WTC11 (cell line): ENCODE measurements around the gene ZNF214. TPM values are rescaled to one million over a fixed set of nuclear protein-coding genes. Genes with fewer than 3 reads are reported as not detected.
A peak's percentile ranks its signal among the peaks of the same experiment; 100 is the strongest.

Experiments
- ATAC-seq: fragments of 200-7000 bp; cut with Tn5 transposase; 2 replicates; pipeline ENCODE4 v1.10.0; 2021; ENCODE audit warnings: mild to moderate bottlenecking, moderate library complexity
- Bru-seq: library from RNA; stranded (reverse); fragments of 400-500 nt; gene quantifications from one replicate; lab custom pipeline; 2021; lab: Mats Ljungman, UMichigan
- CTCF ChIA-PET: fragments of 300-600 bp; sonication (Branson Sonifier 250); formaldehyde crosslinking; loops from one replicate; lab custom pipeline; 2021; ENCODE audit warnings: antibody characterized with exemption; lab: Charles Lee
- POLR2A ChIA-PET: fragments of 350-600 bp; sonication (Branson Sonifier 250); formaldehyde crosslinking; loops from one replicate; lab custom pipeline; 2021; ENCODE audit warnings: antibody characterized with exemption; lab: Charles Lee
- DNase-seq: peaks from one replicate; pipeline ENCODE4 v3.0.0; 2021; ENCODE audit warnings: low spot score
- H3K27ac Mint-ChIP-seq: 2 replicates; pipeline ENCODE4 v1.8.0; 2021; ENCODE audit warnings: mixed read lengths
- H3K27me3 Mint-ChIP-seq: 2 replicates; pipeline ENCODE4 v1.8.0; 2021; ENCODE audit warnings: low read depth, mild to moderate bottlenecking, moderate library complexity, mixed read lengths
- H3K36me3 Mint-ChIP-seq: 2 replicates; pipeline ENCODE4 v1.8.0; 2021; ENCODE audit warnings: mixed read lengths
- H3K4me1 Mint-ChIP-seq: 2 replicates; pipeline ENCODE4 v1.8.0; 2022; ENCODE audit warnings: mixed read lengths
- H3K4me3 Mint-ChIP-seq: 2 replicates; pipeline ENCODE4 v1.8.0; 2021; ENCODE audit warnings: mild to moderate bottlenecking, moderate library complexity, mixed read lengths
- H3K9me3 Mint-ChIP-seq: 2 replicates; pipeline ENCODE4 v1.8.0; 2021; ENCODE audit warnings: mixed read lengths
- ELF4 ChIP-seq: sonication (generic); formaldehyde crosslinking; IDR thresholded peaks from 2 replicates; pipeline ENCODE4 v1.8.1; 2022; ENCODE audit warnings: low read depth, mild to moderate bottlenecking, moderate library complexity, missing genetic modification reagents
- ESRRA ChIP-seq: sonication (generic); formaldehyde crosslinking; IDR thresholded peaks from 2 replicates; pipeline ENCODE4 v1.8.1; 2022; ENCODE audit warnings: mild to moderate bottlenecking, missing genetic modification reagents, borderline replicate concordance
- FOXK1 ChIP-seq: sonication (generic); formaldehyde crosslinking; IDR thresholded peaks from 2 replicates; pipeline ENCODE4 v1.8.0; 2022; ENCODE audit warnings: mild to moderate bottlenecking, moderate library complexity, missing genetic modification reagents
- NFE2L1 ChIP-seq: sonication (generic); formaldehyde crosslinking; IDR thresholded peaks from 2 replicates; pipeline ENCODE4 v1.8.1; 2023; ENCODE audit warnings: missing genetic modification reagents
- OVOL2 ChIP-seq: fragments of 250-450 bp; sonication (Bioruptor Pico); IDR thresholded peaks from 2 replicates; pipeline ENCODE4 v1.9.0; 2021; ENCODE audit warnings: mild to moderate bottlenecking, borderline replicate concordance
- SMAD4 ChIP-seq: sonication (generic); formaldehyde crosslinking; IDR thresholded peaks from 2 replicates; pipeline ENCODE4 v1.8.0; 2022; ENCODE audit warnings: mild to moderate bottlenecking, missing genetic modification reagents
- TCF7 ChIP-seq: sonication (generic); formaldehyde crosslinking; IDR thresholded peaks from 2 replicates; pipeline ENCODE4 v1.8.0; 2022; ENCODE audit warnings: mild to moderate bottlenecking, low read depth, missing genetic modification reagents, moderate library complexity
- ZBTB21 ChIP-seq: sonication (generic); formaldehyde crosslinking; IDR thresholded peaks from 2 replicates; pipeline ENCODE4 v1.8.1; 2023; ENCODE audit warnings: mild to moderate bottlenecking, missing genetic modification reagents, borderline replicate concordance
- ZNF138 ChIP-seq: sonication (generic); formaldehyde crosslinking; conservative IDR thresholded peaks from 2 replicates; pipeline ENCODE4 v1.8.1; 2022; ENCODE audit warnings: mild to moderate bottlenecking, moderate library complexity, missing genetic modification reagents
- ZNF232 ChIP-seq: sonication (generic); formaldehyde crosslinking; IDR thresholded peaks from 2 replicates; pipeline ENCODE4 v1.8.0; 2022; ENCODE audit warnings: mild to moderate bottlenecking, missing genetic modification reagents
- long read RNA-seq, 3 experiments: library from RNA in 1 of 3; library from capped mRNA in 1 of 3; library from polyadenylated mRNA in 1 of 3; unstranded in 2 of 3; stranded (forward) in 1 of 3; transcript quantifications; one replicate each; pipeline ENCODE4 v2.0.0, GENCODE V29; 2021
- total RNA-seq: library from RNA; stranded (reverse); gene quantifications from 3 replicates; pipeline ENCODE4 v1.2.3, GENCODE V29; 2021
- TF ChIP-seq, protein P1 (sequence below): sonication (generic); formaldehyde crosslinking; IDR thresholded peaks from 2 replicates; pipeline ENCODE4 v1.8.0; 2022; ENCODE audit warnings: mild to moderate bottlenecking, missing genetic modification reagents
- TF ChIP-seq, protein P2 (sequence below): sonication (generic); formaldehyde crosslinking; IDR thresholded peaks from 2 replicates; pipeline ENCODE4 v1.8.1; 2022; ENCODE audit warnings: low read depth, mild to moderate bottlenecking, moderate library complexity, missing genetic modification reagents, borderline replicate concordance
- TF ChIP-seq, protein P3 (sequence below): sonication (generic); formaldehyde crosslinking; IDR thresholded peaks from 2 replicates; pipeline ENCODE4 v1.8.0; 2022; ENCODE audit warnings: mild to moderate bottlenecking, missing genetic modification reagents
- TF ChIP-seq, protein P4 (sequence below): sonication (generic); formaldehyde crosslinking; IDR thresholded peaks from 2 replicates; pipeline ENCODE4 v1.8.0; 2022; ENCODE audit warnings: mild to moderate bottlenecking, missing genetic modification reagents
- TF ChIP-seq, protein P5 (sequence below): sonication (generic); formaldehyde crosslinking; IDR thresholded peaks from 2 replicates; pipeline ENCODE4 v1.8.1; 2023; ENCODE audit warnings: mild to moderate bottlenecking, missing genetic modification reagents
- TF ChIP-seq, protein P6 (sequence below): sonication (generic); formaldehyde crosslinking; IDR thresholded peaks from 2 replicates; pipeline ENCODE4 v1.8.1; 2023; ENCODE audit warnings: mild to moderate bottlenecking, missing genetic modification reagents, moderate library complexity
- TF ChIP-seq, protein P7 (sequence below): sonication (generic); formaldehyde crosslinking; IDR thresholded peaks from 2 replicates; pipeline ENCODE4 v1.8.1; 2022; ENCODE audit warnings: mild to moderate bottlenecking, missing genetic modification reagents, moderate library complexity, borderline replicate concordance
- TF ChIP-seq, protein P8 (sequence below): sonication (generic); formaldehyde crosslinking; IDR thresholded peaks from 2 replicates; pipeline ENCODE4 v1.8.1; 2023; ENCODE audit warnings: mild to moderate bottlenecking, missing genetic modification reagents
- TF ChIP-seq, protein P9 (sequence below): sonication (generic); formaldehyde crosslinking; conservative IDR thresholded peaks from 2 replicates; pipeline ENCODE4 v1.8.1; 2023; ENCODE audit warnings: mild to moderate bottlenecking, low read depth, missing genetic modification reagents, moderate library complexity
- TF ChIP-seq, protein P10 (sequence below): sonication (generic); formaldehyde crosslinking; IDR thresholded peaks from 2 replicates; pipeline ENCODE4 v1.8.0; 2023; ENCODE audit warnings: missing genetic modification reagents

ZNF214 gene
- 3.5 to 4.1 TPM (median 4.0 TPM) in 3 replicates for total RNA-seq
- percentile 63 among the genes with signal in this experiment for Bru-seq, nascent RNA
- long read RNA-seq, experiment 1, transcript ZNF214-201 (3 exons, 2,681 nt): major isoform, 5 of 8 reads
- long read RNA-seq, experiment 1, partial matches to known transcripts: 1 of 8 reads
- long read RNA-seq, experiment 1, other reads (novel, unspliced or antisense): 2 of 8 reads
- long read RNA-seq, experiment 2, partial matches to known transcripts: 0 of 4 reads
- long read RNA-seq, experiment 2, other reads (novel, unspliced or antisense): 4 of 4 reads
- long read RNA-seq, experiment 3, partial matches to known transcripts: 0 of 1 reads
- long read RNA-seq, experiment 3, other reads (novel, unspliced or antisense): 1 of 1 reads

DNA sequence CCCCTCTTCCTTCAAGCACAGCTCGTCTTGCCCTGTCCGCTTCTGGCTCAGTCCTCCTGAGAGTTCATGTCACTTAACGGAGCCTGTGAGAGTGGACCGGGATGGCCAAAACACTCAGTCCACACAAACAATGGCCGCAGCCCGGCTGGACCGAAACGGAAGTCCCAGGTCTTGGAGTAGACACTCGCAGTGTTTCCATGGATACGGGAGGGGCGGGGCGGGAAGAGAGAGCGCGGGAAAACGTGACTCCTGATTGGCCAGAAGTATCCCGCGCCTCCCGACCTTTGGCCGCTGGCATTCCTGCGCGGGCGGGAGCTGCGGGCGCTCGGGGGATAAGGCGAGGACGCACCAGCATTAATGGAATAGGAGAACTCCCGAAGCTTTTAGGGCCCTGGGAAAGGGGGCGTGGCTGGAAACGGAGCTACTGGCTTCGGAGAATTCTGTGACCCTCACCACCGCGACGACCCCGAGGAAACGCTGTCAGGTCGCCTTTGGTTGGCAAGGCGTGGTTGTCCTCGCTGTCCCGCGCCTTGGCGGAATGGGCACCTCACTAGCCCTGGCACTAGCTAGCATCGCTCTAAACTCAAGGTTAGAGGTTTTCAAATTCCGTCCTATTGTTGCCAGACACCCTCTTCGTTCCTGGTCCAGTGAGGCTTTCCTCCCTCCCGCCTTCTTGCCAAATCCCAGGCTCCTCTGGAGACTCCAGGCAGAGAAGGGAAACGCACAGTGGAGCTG lies at the start of gene ZNF214, which contains the start of gene NLRP14:
TSS of gene ZNF214 (minus strand) at position 164 of the 735 bp plus-strand sequence. CDS start 17,511 bp downstream, outside the sequence.
TSS of gene NLRP14 (plus strand) at position 297 of the 735 bp plus-strand sequence. CDS start 18,108 bp downstream, outside the sequence.
- POLR2A ChIA-PET: interaction anchor here (1.3 kb wide), 1 partner anchor 232 kb away, joined by 3 read pairs; the partner anchor contains the start of gene SYT9
- peak within 1 kb of the TSS; percentile 100 for H3K4me3 Mint-ChIP-seq
- H3K9me3 Mint-ChIP-seq: no peaks in the 10 kb centered on the region
- H3K36me3 Mint-ChIP-seq: no peaks in the 10 kb centered on the region
- H3K4me1 Mint-ChIP-seq: peaks cover 9% of the 10 kb centered on the region
- peaks cover 36% of the 10 kb centered on the region for H3K27me3 Mint-ChIP-seq
- peak within 1 kb of the TSS; percentile 97 for H3K27ac Mint-ChIP-seq
- peak; percentile 94 for DNase-seq
- CTCF ChIA-PET: interaction anchor here (0.5 to 2.4 kb wide), 9 partner anchors 94 to 678 kb away, joined by 3 to 24 read pairs (median 4); partner anchors contain the start of gene ZNF215
- peak; percentile 98 for ATAC-seq
- TF ChIP-seq FOXK1 (CRISPR knock-in tag): no peak; the same call in none of the 2 replicates
- peak; percentile 67; the same call in 1 of the 2 replicates for TF ChIP-seq ELF4 (CRISPR knock-in tag)
- TF ChIP-seq, protein P1, sequence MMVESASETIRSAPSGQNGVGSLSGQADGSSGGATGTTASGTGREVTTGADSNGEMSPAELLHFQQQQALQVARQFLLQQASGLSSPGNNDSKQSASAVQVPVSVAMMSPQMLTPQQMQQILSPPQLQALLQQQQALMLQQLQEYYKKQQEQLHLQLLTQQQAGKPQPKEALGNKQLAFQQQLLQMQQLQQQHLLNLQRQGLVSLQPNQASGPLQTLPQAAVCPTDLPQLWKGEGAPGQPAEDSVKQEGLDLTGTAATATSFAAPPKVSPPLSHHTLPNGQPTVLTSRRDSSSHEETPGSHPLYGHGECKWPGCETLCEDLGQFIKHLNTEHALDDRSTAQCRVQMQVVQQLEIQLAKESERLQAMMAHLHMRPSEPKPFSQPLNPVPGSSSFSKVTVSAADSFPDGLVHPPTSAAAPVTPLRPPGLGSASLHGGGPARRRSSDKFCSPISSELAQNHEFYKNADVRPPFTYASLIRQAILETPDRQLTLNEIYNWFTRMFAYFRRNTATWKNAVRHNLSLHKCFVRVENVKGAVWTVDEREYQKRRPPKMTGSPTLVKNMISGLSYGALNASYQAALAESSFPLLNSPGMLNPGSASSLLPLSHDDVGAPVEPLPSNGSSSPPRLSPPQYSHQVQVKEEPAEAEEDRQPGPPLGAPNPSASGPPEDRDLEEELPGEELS (CRISPR knock-in tag): peak; percentile 52; the same call in 1 of the 2 replicates
- TF ChIP-seq, protein P2, sequence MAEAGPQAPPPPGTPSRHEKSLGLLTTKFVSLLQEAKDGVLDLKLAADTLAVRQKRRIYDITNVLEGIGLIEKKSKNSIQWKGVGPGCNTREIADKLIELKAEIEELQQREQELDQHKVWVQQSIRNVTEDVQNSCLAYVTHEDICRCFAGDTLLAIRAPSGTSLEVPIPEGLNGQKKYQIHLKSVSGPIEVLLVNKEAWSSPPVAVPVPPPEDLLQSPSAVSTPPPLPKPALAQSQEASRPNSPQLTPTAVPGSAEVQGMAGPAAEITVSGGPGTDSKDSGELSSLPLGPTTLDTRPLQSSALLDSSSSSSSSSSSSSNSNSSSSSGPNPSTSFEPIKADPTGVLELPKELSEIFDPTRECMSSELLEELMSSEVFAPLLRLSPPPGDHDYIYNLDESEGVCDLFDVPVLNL (CRISPR knock-in tag): peak; percentile 83; the same call in 1 of the 2 replicates
- TF ChIP-seq, protein P3, sequence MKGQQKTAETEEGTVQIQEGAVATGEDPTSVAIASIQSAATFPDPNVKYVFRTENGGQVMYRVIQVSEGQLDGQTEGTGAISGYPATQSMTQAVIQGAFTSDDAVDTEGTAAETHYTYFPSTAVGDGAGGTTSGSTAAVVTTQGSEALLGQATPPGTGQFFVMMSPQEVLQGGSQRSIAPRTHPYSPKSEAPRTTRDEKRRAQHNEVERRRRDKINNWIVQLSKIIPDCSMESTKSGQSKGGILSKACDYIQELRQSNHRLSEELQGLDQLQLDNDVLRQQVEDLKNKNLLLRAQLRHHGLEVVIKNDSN (CRISPR knock-in tag): peak; percentile 50; the same call in 1 of the 2 replicates
- TF ChIP-seq, protein P4, sequence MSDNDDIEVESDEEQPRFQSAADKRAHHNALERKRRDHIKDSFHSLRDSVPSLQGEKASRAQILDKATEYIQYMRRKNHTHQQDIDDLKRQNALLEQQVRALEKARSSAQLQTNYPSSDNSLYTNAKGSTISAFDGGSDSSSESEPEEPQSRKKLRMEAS (CRISPR knock-in tag): peak; percentile 97
- TF ChIP-seq ESRRA: peak; percentile 25; the same call in 1 of the 2 replicates
- peak; percentile 90; the same call in 1 of the 2 replicates for TF ChIP-seq ZNF138 (CRISPR knock-in tag)
- no peak for TF ChIP-seq TCF7
- no peak for TF ChIP-seq SMAD4
- TF ChIP-seq ZNF232 (CRISPR knock-in tag): peak; percentile 68; the same call in 1 of the 2 replicates
- TF ChIP-seq NFE2L1: peak; percentile 57; the same call in 1 of the 2 replicates
- TF ChIP-seq, protein P5, sequence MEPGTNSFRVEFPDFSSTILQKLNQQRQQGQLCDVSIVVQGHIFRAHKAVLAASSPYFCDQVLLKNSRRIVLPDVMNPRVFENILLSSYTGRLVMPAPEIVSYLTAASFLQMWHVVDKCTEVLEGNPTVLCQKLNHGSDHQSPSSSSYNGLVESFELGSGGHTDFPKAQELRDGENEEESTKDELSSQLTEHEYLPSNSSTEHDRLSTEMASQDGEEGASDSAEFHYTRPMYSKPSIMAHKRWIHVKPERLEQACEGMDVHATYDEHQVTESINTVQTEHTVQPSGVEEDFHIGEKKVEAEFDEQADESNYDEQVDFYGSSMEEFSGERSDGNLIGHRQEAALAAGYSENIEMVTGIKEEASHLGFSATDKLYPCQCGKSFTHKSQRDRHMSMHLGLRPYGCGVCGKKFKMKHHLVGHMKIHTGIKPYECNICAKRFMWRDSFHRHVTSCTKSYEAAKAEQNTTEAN (CRISPR knock-in tag): peak; percentile 48; the same call in 1 of the 2 replicates
- TF ChIP-seq, protein P6, sequence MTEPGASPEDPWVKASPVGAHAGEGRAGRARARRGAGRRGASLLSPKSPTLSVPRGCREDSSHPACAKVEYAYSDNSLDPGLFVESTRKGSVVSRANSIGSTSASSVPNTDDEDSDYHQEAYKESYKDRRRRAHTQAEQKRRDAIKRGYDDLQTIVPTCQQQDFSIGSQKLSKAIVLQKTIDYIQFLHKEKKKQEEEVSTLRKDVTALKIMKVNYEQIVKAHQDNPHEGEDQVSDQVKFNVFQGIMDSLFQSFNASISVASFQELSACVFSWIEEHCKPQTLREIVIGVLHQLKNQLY (CRISPR knock-in tag): no peak
- no peak for TF ChIP-seq OVOL2 (CRISPR knock-in tag)
- TF ChIP-seq, protein P7, sequence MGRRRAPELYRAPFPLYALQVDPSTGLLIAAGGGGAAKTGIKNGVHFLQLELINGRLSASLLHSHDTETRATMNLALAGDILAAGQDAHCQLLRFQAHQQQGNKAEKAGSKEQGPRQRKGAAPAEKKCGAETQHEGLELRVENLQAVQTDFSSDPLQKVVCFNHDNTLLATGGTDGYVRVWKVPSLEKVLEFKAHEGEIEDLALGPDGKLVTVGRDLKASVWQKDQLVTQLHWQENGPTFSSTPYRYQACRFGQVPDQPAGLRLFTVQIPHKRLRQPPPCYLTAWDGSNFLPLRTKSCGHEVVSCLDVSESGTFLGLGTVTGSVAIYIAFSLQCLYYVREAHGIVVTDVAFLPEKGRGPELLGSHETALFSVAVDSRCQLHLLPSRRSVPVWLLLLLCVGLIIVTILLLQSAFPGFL (CRISPR knock-in tag): peak; percentile 44; the same call in 1 of the 2 replicates
- TF ChIP-seq, protein P8, sequence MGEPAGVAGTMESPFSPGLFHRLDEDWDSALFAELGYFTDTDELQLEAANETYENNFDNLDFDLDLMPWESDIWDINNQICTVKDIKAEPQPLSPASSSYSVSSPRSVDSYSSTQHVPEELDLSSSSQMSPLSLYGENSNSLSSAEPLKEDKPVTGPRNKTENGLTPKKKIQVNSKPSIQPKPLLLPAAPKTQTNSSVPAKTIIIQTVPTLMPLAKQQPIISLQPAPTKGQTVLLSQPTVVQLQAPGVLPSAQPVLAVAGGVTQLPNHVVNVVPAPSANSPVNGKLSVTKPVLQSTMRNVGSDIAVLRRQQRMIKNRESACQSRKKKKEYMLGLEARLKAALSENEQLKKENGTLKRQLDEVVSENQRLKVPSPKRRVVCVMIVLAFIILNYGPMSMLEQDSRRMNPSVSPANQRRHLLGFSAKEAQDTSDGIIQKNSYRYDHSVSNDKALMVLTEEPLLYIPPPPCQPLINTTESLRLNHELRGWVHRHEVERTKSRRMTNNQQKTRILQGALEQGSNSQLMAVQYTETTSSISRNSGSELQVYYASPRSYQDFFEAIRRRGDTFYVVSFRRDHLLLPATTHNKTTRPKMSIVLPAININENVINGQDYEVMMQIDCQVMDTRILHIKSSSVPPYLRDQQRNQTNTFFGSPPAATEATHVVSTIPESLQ: no peak
- TF ChIP-seq, protein P9, sequence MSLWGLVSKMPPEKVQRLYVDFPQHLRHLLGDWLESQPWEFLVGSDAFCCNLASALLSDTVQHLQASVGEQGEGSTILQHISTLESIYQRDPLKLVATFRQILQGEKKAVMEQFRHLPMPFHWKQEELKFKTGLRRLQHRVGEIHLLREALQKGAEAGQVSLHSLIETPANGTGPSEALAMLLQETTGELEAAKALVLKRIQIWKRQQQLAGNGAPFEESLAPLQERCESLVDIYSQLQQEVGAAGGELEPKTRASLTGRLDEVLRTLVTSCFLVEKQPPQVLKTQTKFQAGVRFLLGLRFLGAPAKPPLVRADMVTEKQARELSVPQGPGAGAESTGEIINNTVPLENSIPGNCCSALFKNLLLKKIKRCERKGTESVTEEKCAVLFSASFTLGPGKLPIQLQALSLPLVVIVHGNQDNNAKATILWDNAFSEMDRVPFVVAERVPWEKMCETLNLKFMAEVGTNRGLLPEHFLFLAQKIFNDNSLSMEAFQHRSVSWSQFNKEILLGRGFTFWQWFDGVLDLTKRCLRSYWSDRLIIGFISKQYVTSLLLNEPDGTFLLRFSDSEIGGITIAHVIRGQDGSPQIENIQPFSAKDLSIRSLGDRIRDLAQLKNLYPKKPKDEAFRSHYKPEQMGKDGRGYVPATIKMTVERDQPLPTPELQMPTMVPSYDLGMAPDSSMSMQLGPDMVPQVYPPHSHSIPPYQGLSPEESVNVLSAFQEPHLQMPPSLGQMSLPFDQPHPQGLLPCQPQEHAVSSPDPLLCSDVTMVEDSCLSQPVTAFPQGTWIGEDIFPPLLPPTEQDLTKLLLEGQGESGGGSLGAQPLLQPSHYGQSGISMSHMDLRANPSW (CRISPR knock-in tag): 0 out of 2 replicates have a peak, but pooled peaks have one; percentile 76
- TF ChIP-seq ZBTB21 (CRISPR knock-in tag): peak; percentile 83; the same call in 1 of the 2 replicates
- TF ChIP-seq, protein P10, sequence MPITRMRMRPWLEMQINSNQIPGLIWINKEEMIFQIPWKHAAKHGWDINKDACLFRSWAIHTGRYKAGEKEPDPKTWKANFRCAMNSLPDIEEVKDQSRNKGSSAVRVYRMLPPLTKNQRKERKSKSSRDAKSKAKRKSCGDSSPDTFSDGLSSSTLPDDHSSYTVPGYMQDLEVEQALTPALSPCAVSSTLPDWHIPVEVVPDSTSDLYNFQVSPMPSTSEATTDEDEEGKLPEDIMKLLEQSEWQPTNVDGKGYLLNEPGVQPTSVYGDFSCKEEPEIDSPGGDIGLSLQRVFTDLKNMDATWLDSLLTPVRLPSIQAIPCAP (CRISPR knock-in tag): peak; percentile 38; the same call in 1 of the 2 replicates
